HEK293 (cell line): ENCODE data around the gene SUMF1.
A peak's percentile ranks its signal among the peaks of the same experiment; 100 is the strongest.
"Not testable (repeated sequence)": the region's sequence is repeated elsewhere in the genome, so short reads cannot be mapped to it uniquely, and the experiment has no call there.

Experiments
- CTCF ChIA-PET: fragments of 350-600 bp; formaldehyde crosslinking; extraction: SDS; loops from one replicate; lab custom pipeline; 2021; ENCODE audit warnings: antibody characterized with exemption; lab: Yijun Ruan, JAX
- POLR2A ChIA-PET: fragments of 300-600 bp; formaldehyde crosslinking; extraction: SDS; loops from one replicate; lab custom pipeline; 2020; ENCODE audit warnings: antibody characterized with exemption, inconsistent platforms; lab: Yijun Ruan, JAX
- H3K27ac ChIP-seq: fragments of 200-500 bp; sonication (Bioruptor generic); 2 replicates; pipeline ENCODE4 v1.5.1; 2014; ENCODE audit warnings: low read depth, low read length, control low read depth, inconsistent platforms; ENCODE audit errors: extremely low read depth
- H3K36me3 ChIP-seq, 2 experiments: fragments of 200-500 bp in 1 of 2; sonication (Bioruptor generic) in 1 of 2; 1 replicate in 1 of 2; 2 replicates in 1 of 2; pipeline ENCODE4 v1.5.1; 2014 to 2017; ENCODE audit warnings: inconsistent platforms in 2 of 2, low read length in 2 of 2; ENCODE audit not compliant: control insufficient read depth in 2 of 2, insufficient read depth in 1 of 2
- H3K4me1 ChIP-seq: fragments of 200-500 bp; sonication (Bioruptor generic); 2 replicates; pipeline ENCODE4 v1.5.1; 2014; ENCODE audit warnings: mild to moderate bottlenecking, low read length, inconsistent platforms; ENCODE audit not compliant: control insufficient read depth, insufficient read depth
- H3K4me3 ChIP-seq: 2 replicates; pipeline ENCODE4 v1.5.1; 2011; ENCODE audit warnings: low read depth, mild to moderate bottlenecking, control low read depth, low read length, moderate library complexity
- H3K9me3 ChIP-seq: fragments of 200-500 bp; sonication (Bioruptor generic); 2 replicates; pipeline ENCODE4 v1.5.1; 2014; ENCODE audit warnings: low read depth, low read length, inconsistent platforms; ENCODE audit not compliant: control insufficient read depth, insufficient read depth
- HOXD13 ChIP-seq: sonication (generic); formaldehyde crosslinking; IDR thresholded peaks from 2 replicates; pipeline ENCODE4 v1.8.0; 2022; ENCODE audit warnings: missing genetic modification reagents, borderline replicate concordance
- OVOL3 ChIP-seq: fragments of 450-650 bp; formaldehyde crosslinking; IDR thresholded peaks from 2 replicates; pipeline ENCODE4 v1.5.1; 2016; ENCODE audit warnings: missing biosample characterization, missing genetic modification characterization
- SCRT1 ChIP-seq: fragments of 450-650 bp; formaldehyde crosslinking; IDR thresholded peaks from 2 replicates; pipeline ENCODE4 v1.5.1; 2016; ENCODE audit warnings: missing biosample characterization, missing genetic modification characterization, borderline replicate concordance
- SCRT2 ChIP-seq: fragments of 450-650 bp; formaldehyde crosslinking; IDR thresholded peaks from 2 replicates; pipeline ENCODE4 v1.5.1; 2016; ENCODE audit warnings: missing biosample characterization, missing genetic modification characterization
- WT1 ChIP-seq: fragments of 450-650 bp; formaldehyde crosslinking; IDR thresholded peaks from 2 replicates; pipeline ENCODE4 v1.5.1; 2016; ENCODE audit warnings: missing biosample characterization, missing genetic modification characterization
- YY1 ChIP-seq: fragments of 450-650 bp; formaldehyde crosslinking; IDR thresholded peaks from 2 replicates; pipeline ENCODE4 v1.5.1; 2018; ENCODE audit warnings: missing biosample characterization, missing genetic modification characterization
- ZNF223 ChIP-seq: fragments of 450-650 bp; formaldehyde crosslinking; IDR thresholded peaks from 2 replicates; pipeline ENCODE4 v1.5.1; 2016; ENCODE audit warnings: missing biosample characterization, missing genetic modification characterization
- ZNF23 ChIP-seq: fragments of 450-650 bp; formaldehyde crosslinking; IDR thresholded peaks from 2 replicates; pipeline ENCODE4 v1.5.1; 2016; ENCODE audit warnings: missing biosample characterization, missing genetic modification characterization, borderline replicate concordance
- ZNF26 ChIP-seq: fragments of 450-650 bp; formaldehyde crosslinking; IDR thresholded peaks from 2 replicates; pipeline ENCODE4 v1.5.1; 2016; ENCODE audit warnings: missing biosample characterization, missing genetic modification characterization
- ZNF280D ChIP-seq: fragments of 450-650 bp; formaldehyde crosslinking; IDR thresholded peaks from 2 replicates; pipeline ENCODE4 v1.5.1; 2016; ENCODE audit warnings: missing biosample characterization, missing genetic modification characterization
- ZNF354C ChIP-seq: fragments of 450-650 bp; formaldehyde crosslinking; IDR thresholded peaks from 2 replicates; pipeline ENCODE4 v1.5.1; 2016; ENCODE audit warnings: missing biosample characterization, missing genetic modification characterization, low read depth, borderline replicate concordance
- ZNF433 ChIP-seq: fragments of 450-650 bp; formaldehyde crosslinking; IDR thresholded peaks from 2 replicates; pipeline ENCODE4 v1.5.1; 2016; ENCODE audit warnings: missing biosample characterization, missing genetic modification characterization, low read depth
- ZNF521 ChIP-seq: fragments of 450-650 bp; formaldehyde crosslinking; IDR thresholded peaks from 2 replicates; pipeline ENCODE4 v1.5.1; 2017; ENCODE audit warnings: missing biosample characterization, mild to moderate bottlenecking, missing genetic modification characterization
- ZNF548 ChIP-seq: fragments of 450-650 bp; formaldehyde crosslinking; IDR thresholded peaks from 2 replicates; pipeline ENCODE4 v1.5.1; 2016; ENCODE audit warnings: missing biosample characterization, missing genetic modification characterization
- ZNF654 ChIP-seq: fragments of 450-650 bp; formaldehyde crosslinking; IDR thresholded peaks from 2 replicates; pipeline ENCODE4 v1.5.1; 2016; ENCODE audit warnings: low read depth, missing biosample characterization, missing genetic modification characterization

SUMF1 gene

GRCh38 chr3:4458961-4459360 is 8.1 kb downstream of the SUMF1 start (continued):
- TF ChIP-seq ZNF23 (tag by site-specific recombination) (no peak), ZNF654 (tag by site-specific recombination) (no peak), ZNF354C (no peak)
- TF ChIP-seq, all 188 proteins: peak for 0

GRCh38 chr3:4456780-4457179 is 10.3 kb downstream of the SUMF1 start:
- H3K36me3 ChIP-seq, H3K27ac ChIP-seq, POLR2A ChIA-PET, H3K4me1 ChIP-seq, CTCF ChIA-PET, H3K4me3 ChIP-seq, H3K9me3 ChIP-seq: not testable (repeated sequence)

GRCh38 chr3:4454142-4454541 is 12.9 kb downstream of the SUMF1 start:
- POLR2A ChIA-PET = no interaction called here
- no peaks in the 10 kb centered on the region for H3K9me3 ChIP-seq
- CTCF ChIA-PET = no interaction called here
- H3K27ac ChIP-seq = no peak overlapping the region
- no peaks in the 10 kb centered on the region for H3K4me1 ChIP-seq
- H3K4me3 ChIP-seq = no peak overlapping the region
- H3K36me3 ChIP-seq = no peaks in the 10 kb centered on the region
- TF ChIP-seq ZNF223 (tag by site-specific recombination) (no peak), WT1 (tag by site-specific recombination) (no peak), ZNF548 (tag by site-specific recombination) (no peak), OVOL3 (no peak), YY1 (tag by site-specific recombination) (no peak)

GRCh38 chr3:4449043-4449805 is 17.8 kb downstream of the SUMF1 start:
- TF ChIP-seq SCRT2 (tag by site-specific recombination) (peak; percentile 55), SCRT1 (tag by site-specific recombination) (peak; percentile 52; the same call in 1 of the 2 replicates), ZNF280D (tag by site-specific recombination) (no peak)
- H3K9me3 ChIP-seq = no peaks in the 10 kb centered on the region
- CTCF ChIA-PET = interaction anchor here (1.1 kb wide), 1 partner anchor 98 kb away, joined by 3 read pairs; no protein-coding TSS in a partner anchor
- peaks cover 0 to 8% of the 10 kb centered on the region in 2 experiments; a peak in 2 of 3 replicates for H3K36me3 ChIP-seq
- H3K27ac ChIP-seq = no peak overlapping the region
- H3K4me3 ChIP-seq = no peak overlapping the region
- POLR2A ChIA-PET = no interaction called here
- peaks cover 3% of the 10 kb centered on the region; the same call in 1 of the 2 replicates for H3K4me1 ChIP-seq

GRCh38 chr3:4448187-4448586 is 18.9 kb downstream of the SUMF1 start:
- Histone ChIP-seq H3K4me3 (no peak overlapping the region), H3K4me1 (peaks cover 3% of the 10 kb centered on the region; the same call in 1 of the 2 replicates), H3K36me3 (peaks cover 0 to 8% of the 10 kb centered on the region in 2 experiments; a peak in 2 of 3 replicates), H3K27ac (no peak overlapping the region), H3K9me3 (no peaks in the 10 kb centered on the region)
- ChIA-PET POLR2A (no interaction called here), CTCF (interaction anchor here (1.0 to 1.1 kb wide), 2 partner anchors 97 to 186 kb away, joined by 3 to 6 read pairs; no protein-coding TSS in a partner anchor)
- TF ChIP-seq ZNF521 (no peak), HOXD13 (CRISPR knock-in tag) (no peak), ZNF433 (tag by site-specific recombination) (no peak), ZNF26 (no peak)
